OCI-LY3 (cell line): Measurements from ENCODE around the gene PMF1.

ENCODE experiments used
- H2AFZ ChIP-seq: fragments of 200-600, 300-600 bp; shearing (Covaris generic); 2 replicates; pipeline ENCODE4 v1.6.0; 2014; ENCODE audit warnings: antibody characterized with exemption, low read depth, low read length
- H3K27ac ChIP-seq: fragments of 200-600, 300-600 bp; sonication (generic); 2 replicates; pipeline ENCODE4 v1.5.1; 2014; ENCODE audit warnings: mild to moderate bottlenecking, low read length, moderate library complexity, mixed read lengths
- H3K27me3 ChIP-seq: fragments of 200-600, 300-600 bp; sonication (generic); 2 replicates; pipeline ENCODE4 v1.6.1; 2014; ENCODE audit warnings: low read depth, low read length, mixed read lengths
- H3K36me3 ChIP-seq: fragments of 200-600, 300-600 bp; sonication (generic); replicated peaks from 2 replicates; pipeline ENCODE3; 2014; ENCODE audit warnings: low read depth, low read length, mixed read lengths
- H3K4me1 ChIP-seq: fragments of 300-600, 200-600 bp; sonication (generic); 2 replicates; pipeline ENCODE4 v1.6.1; 2014; ENCODE audit warnings: low read length, mixed read lengths
- H3K4me2 ChIP-seq: fragments of 200-600, 300-600 bp; sonication (generic); 2 replicates; pipeline ENCODE4 v1.6.1; 2014; ENCODE audit warnings: low read length, mixed read lengths
- H3K4me3 ChIP-seq: fragments of 300-600, 200-600 bp; sonication (generic); 2 replicates; pipeline ENCODE4 v1.5.1; 2014; ENCODE audit warnings: antibody characterized with exemption, mild to moderate bottlenecking, low read length, moderate library complexity
- H3K79me2 ChIP-seq: fragments of 300-600, 200-600 bp; shearing (Covaris generic); 2 replicates; pipeline ENCODE4 v1.6.1; 2014; ENCODE audit warnings: mild to moderate bottlenecking, low read length, mixed read lengths
- H3K9ac ChIP-seq: fragments of 300-600, 200-600 bp; shearing (Covaris generic); 2 replicates; pipeline ENCODE4 v1.6.0; 2014; ENCODE audit warnings: mild to moderate bottlenecking, low read length, moderate library complexity
- H3K9me3 ChIP-seq: fragments of 200-600, 300-600 bp; shearing (Covaris generic); 2 replicates; pipeline ENCODE4 v1.6.1; 2014; ENCODE audit warnings: low read length, mixed read lengths; ENCODE audit not compliant: insufficient read depth
- H4K20me1 ChIP-seq: fragments of 200-600, 300-600 bp; sonication (generic); 2 replicates; pipeline ENCODE4 v1.6.1; 2016; ENCODE audit warnings: low read length, mixed read lengths; ENCODE audit not compliant: insufficient read depth
- EZH2phosphoT487 ChIP-seq: fragments of 200-600 bp; shearing (Covaris generic); IDR thresholded peaks from 2 replicates; pipeline ENCODE4 v1.6.1; 2018; ENCODE audit warnings: antibody characterized with exemption, mixed run types, low read depth
- TF ChIP-seq, protein P1 (sequence below): fragments of 200-600, 300-600 bp; sonication (generic); IDR thresholded peaks from 2 replicates; pipeline ENCODE4 v1.5.1; 2014; ENCODE audit warnings: antibody characterized with exemption, low read length, low read depth

PMF1 gene

DNA sequence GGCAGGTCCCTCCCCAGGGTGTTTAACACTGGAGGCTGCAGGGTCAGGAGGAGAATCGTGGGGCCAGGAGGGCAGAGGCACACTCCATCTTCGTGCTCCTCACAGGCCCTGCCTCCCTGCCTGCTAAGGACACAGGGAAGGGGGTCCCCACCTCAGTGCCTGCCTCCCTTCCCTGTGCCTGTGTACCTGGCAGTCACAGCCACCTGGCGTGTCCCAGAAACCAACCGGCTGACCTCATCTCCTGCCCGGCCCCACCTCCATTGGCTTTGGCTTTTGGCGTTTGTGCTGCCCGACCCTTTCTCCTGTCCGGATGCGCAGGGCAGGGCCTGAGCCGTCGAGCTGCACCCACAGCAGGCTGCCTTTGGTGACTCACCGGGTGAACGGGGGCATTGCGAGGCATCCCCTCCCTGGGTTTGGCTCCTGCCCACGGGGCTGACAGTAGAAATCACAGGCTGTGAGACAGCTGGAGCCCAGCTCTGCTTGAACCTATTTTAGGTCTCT lies 28.6 kb downstream of the PMF1 start:
- no peak overlapping the region for H3K4me2 ChIP-seq
- H2AFZ ChIP-seq: no peak overlapping the region
- no peak overlapping the region for H3K4me3 ChIP-seq
- H3K36me3 ChIP-seq: peaks cover 7% of the 10 kb centered on the region
- H3K9me3 ChIP-seq: no peaks in the 10 kb centered on the region
- no peaks in the 10 kb centered on the region for H3K27me3 ChIP-seq
- H3K9ac ChIP-seq: no peak overlapping the region
- TF ChIP-seq, protein P1, sequence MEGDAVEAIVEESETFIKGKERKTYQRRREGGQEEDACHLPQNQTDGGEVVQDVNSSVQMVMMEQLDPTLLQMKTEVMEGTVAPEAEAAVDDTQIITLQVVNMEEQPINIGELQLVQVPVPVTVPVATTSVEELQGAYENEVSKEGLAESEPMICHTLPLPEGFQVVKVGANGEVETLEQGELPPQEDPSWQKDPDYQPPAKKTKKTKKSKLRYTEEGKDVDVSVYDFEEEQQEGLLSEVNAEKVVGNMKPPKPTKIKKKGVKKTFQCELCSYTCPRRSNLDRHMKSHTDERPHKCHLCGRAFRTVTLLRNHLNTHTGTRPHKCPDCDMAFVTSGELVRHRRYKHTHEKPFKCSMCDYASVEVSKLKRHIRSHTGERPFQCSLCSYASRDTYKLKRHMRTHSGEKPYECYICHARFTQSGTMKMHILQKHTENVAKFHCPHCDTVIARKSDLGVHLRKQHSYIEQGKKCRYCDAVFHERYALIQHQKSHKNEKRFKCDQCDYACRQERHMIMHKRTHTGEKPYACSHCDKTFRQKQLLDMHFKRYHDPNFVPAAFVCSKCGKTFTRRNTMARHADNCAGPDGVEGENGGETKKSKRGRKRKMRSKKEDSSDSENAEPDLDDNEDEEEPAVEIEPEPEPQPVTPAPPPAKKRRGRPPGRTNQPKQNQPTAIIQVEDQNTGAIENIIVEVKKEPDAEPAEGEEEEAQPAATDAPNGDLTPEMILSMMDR: no peak
- TF ChIP-seq EZH2phosphoT487: no peak
- no peaks in the 10 kb centered on the region for H4K20me1 ChIP-seq
- H3K4me1 ChIP-seq: no peaks in the 10 kb centered on the region
- no peak overlapping the region for H3K27ac ChIP-seq
- H3K79me2 ChIP-seq: no peaks in the 10 kb centered on the region

DNA sequence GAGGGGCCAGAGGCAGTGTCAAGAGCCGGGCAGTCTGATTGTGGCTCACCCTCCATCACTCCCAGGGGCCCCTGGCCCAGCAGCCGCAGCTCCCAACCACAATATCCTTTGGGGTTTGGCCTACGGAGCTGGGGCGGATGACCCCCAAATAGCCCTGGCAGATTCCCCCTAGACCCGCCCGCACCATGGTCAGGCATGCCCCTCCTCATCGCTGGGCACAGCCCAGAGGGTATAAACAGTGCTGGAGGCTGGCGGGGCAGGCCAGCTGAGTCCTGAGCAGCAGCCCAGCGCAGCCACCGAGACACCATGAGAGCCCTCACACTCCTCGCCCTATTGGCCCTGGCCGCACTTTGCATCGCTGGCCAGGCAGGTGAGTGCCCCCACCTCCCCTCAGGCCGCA lies 29.1 kb downstream of the PMF1 start, which contains the start of gene BGLAP:
TSS of gene BGLAP (plus strand) at position 259 of the 400 bp plus-strand sequence. CDS start at position 307, 48 bp downstream.
- no peak within 1 kb of the TSS for H3K4me3 ChIP-seq
- H3K36me3 ChIP-seq: peaks cover 5% of the 10 kb centered on the region
- no peaks in the 10 kb centered on the region for H3K4me1 ChIP-seq
- no peaks in the 10 kb centered on the region for H3K9me3 ChIP-seq
- no peaks in the 10 kb centered on the region for H3K27me3 ChIP-seq
- no peaks in the 10 kb centered on the region for H3K79me2 ChIP-seq
- H4K20me1 ChIP-seq: 0 out of 2 replicates have a peak, but pooled peaks cover 3% of the 10 kb centered on the region
- H2AFZ ChIP-seq: no peak within 1 kb of the TSS
- no peak within 1 kb of the TSS for H3K9ac ChIP-seq
- TF ChIP-seq, protein P1: no peak
- TF ChIP-seq EZH2phosphoT487: no peak
- no peak within 1 kb of the TSS for H3K27ac ChIP-seq
- H3K4me2 ChIP-seq: no peak within 1 kb of the TSS

DNA sequence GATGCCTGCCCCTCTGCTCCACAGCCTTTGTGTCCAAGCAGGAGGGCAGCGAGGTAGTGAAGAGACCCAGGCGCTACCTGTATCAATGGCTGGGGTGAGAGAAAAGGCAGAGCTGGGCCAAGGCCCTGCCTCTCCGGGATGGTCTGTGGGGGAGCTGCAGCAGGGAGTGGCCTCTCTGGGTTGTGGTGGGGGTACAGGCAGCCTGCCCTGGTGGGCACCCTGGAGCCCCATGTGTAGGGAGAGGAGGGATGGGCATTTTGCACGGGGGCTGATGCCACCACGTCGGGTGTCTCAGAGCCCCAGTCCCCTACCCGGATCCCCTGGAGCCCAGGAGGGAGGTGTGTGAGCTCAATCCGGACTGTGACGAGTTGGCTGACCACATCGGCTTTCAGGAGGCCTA lies 29.9 kb downstream of the PMF1 start:
- no peaks in the 10 kb centered on the region for H3K4me1 ChIP-seq
- TF ChIP-seq, protein P1: no peak
- no peak for TF ChIP-seq EZH2phosphoT487

DNA sequence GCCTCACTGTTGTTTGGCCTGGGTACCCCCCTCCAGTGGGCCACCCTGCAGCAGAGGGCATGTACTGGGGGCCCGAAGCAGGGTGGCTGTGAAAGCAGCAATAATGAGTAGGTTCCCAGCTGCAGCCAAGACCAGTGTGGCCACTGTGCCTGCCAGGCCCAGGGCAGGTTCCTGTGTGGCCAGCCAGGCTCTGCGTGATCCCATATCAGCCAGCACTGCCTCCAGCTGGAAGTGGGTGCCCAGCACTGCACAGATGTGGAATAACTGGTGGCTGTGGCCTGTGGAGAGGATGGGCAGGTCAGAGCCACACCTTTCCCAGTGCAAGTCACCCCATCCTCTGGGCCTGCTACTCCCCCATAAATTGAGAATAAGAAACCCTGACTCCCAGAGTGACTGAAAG lies 31.3 kb downstream of the PMF1 start:
- no peaks in the 10 kb centered on the region for H3K79me2 ChIP-seq
- H3K9ac ChIP-seq: no peak overlapping the region
- H3K4me1 ChIP-seq: no peaks in the 10 kb centered on the region
- no peaks in the 10 kb centered on the region for H3K27me3 ChIP-seq
- peaks cover 3% of the 10 kb centered on the region for H3K36me3 ChIP-seq
- no peak overlapping the region for H2AFZ ChIP-seq
- no peak overlapping the region for H3K4me2 ChIP-seq
- H3K27ac ChIP-seq: no peak overlapping the region
- peaks cover 4% of the 10 kb centered on the region; the same call in 1 of the 2 replicates for H4K20me1 ChIP-seq
- TF ChIP-seq, protein P1: no peak
- no peak for TF ChIP-seq EZH2phosphoT487
- H3K4me3 ChIP-seq: no peak overlapping the region
- no peaks in the 10 kb centered on the region for H3K9me3 ChIP-seq

More for the DNA sequence above, 29.9 kb downstream of the PMF1 start:
- no peaks in the 10 kb centered on the region for H3K79me2 ChIP-seq
- no peak overlapping the region for H3K27ac ChIP-seq
- no peak overlapping the region for H2AFZ ChIP-seq
- 0 out of 2 replicates have a peak, but pooled peaks cover 4% of the 10 kb centered on the region for H4K20me1 ChIP-seq
- no peak overlapping the region for H3K4me3 ChIP-seq
- H3K4me2 ChIP-seq: no peak overlapping the region
- H3K9me3 ChIP-seq: no peaks in the 10 kb centered on the region
- H3K36me3 ChIP-seq: peaks cover 5% of the 10 kb centered on the region
- H3K27me3 ChIP-seq: no peaks in the 10 kb centered on the region
- no peak overlapping the region for H3K9ac ChIP-seq
